GM23248 (cell line): ENCODE measurements around the gene PRDM16.

Experiments
- EZH2 ChIP-seq: fragments of 200-600 bp; sonication (generic); IDR thresholded peaks from 2 replicates; pipeline ENCODE4 v1.6.1; 2018; ENCODE audit warnings: antibody characterized with exemption, mild to moderate bottlenecking; ENCODE audit not compliant: insufficient read depth, poor library complexity, severe bottlenecking
- EZH2phosphoT487 ChIP-seq: fragments of 200-600 bp; sonication (generic); IDR thresholded peaks from 2 replicates; pipeline ENCODE4 v1.6.1; 2018; ENCODE audit warnings: antibody characterized with exemption, moderate library complexity, mild to moderate bottlenecking, low read depth; ENCODE audit not compliant: insufficient read depth

DNA sequence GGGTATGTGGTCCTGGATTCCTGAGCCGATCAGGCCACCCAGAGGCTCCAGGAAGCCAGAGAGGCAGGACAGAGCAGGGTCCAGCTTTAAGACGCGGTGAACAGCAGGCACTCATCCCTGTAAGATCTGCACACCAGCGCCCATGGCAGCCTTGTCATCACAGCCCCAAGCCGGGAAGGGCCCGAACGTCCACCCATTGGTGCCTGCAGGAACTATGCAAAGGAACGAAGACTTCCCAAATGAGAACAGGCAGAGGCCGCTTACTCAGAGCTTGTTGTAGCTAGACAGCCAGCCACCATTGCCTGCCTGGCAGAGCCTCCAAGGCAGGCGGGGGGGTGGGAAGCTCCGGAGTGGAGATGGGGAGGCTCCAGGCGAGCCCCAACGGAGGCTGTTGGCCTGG lies 373.3 kb downstream of the PRDM16 start:
- no peak for TF ChIP-seq EZH2
- no peak for TF ChIP-seq EZH2phosphoT487
